Caco-2 (cell line): Measurements from ENCODE around the gene CD9. TPM values are rescaled to one million over a fixed set of nuclear protein-coding genes. Genes with fewer than 3 reads are reported as not detected.

Experiments
- BruUV-seq: library from RNA; stranded (reverse); fragments of 400-500 nt; replicated peaks from 2 replicates; lab custom pipeline; 2021; lab: Mats Ljungman, UMichigan
- CTCF ChIA-PET: fragments of 300-600 bp; sonication (Branson Sonifier 250); formaldehyde crosslinking; loops from one replicate; lab custom pipeline; 2022; ENCODE audit warnings: antibody characterized with exemption; lab: Charles Lee
- POLR2A ChIA-PET: fragments of 300-600 bp; sonication (Branson Sonifier 250); formaldehyde crosslinking; loops from one replicate; lab custom pipeline; 2022; ENCODE audit warnings: antibody characterized with exemption; lab: Charles Lee
- DNase-seq, 2 experiments: peaks; one replicate each; pipeline versions ENCODE4 v3.0.0 to v3.0.0-alpha.2; 2020 to 2022
- H3K27me3 ChIP-seq: replicated peaks from 2 replicates; pipeline ENCODE4 v1.6.0; 2011; ENCODE audit warnings: low read length; ENCODE audit not compliant: control insufficient read depth, insufficient read depth
- H3K36me3 ChIP-seq: 2 replicates; pipeline ENCODE4 v1.5.1; 2011; ENCODE audit warnings: low read length; ENCODE audit not compliant: control insufficient read depth, insufficient read depth
- H3K4me1 ChIP-seq: fragments of 250-450 bp; sonication (Bioruptor Pico); 2 replicates; pipeline ENCODE4 v1.5.1; 2020; ENCODE audit warnings: mild to moderate bottlenecking
- H3K4me3 ChIP-seq: 2 replicates; pipeline ENCODE4 v1.5.1; 2011; ENCODE audit warnings: low read depth, mild to moderate bottlenecking, control low read depth, low read length
- H3K9me3 ChIP-seq: fragments of 250-450 bp; sonication (Bioruptor Pico); 2 replicates; pipeline ENCODE4 v1.5.1; 2020; ENCODE audit warnings: mild to moderate bottlenecking, moderate library complexity
- H3K27ac Mint-ChIP-seq: one replicate; pipeline ENCODE4 v1.8.0; 2022; ENCODE audit warnings: mixed read lengths; ENCODE audit not compliant: unreplicated experiment
- H3K27me3 Mint-ChIP-seq: one replicate; pipeline ENCODE4 v1.8.0; 2022; ENCODE audit warnings: mixed read lengths; ENCODE audit not compliant: insufficient read depth, unreplicated experiment
- H3K36me3 Mint-ChIP-seq: one replicate; pipeline ENCODE4 v1.8.0; 2022; ENCODE audit warnings: mild to moderate bottlenecking, mixed read lengths; ENCODE audit not compliant: insufficient read depth, unreplicated experiment
- H3K4me1 Mint-ChIP-seq: one replicate; pipeline ENCODE4 v1.8.0; 2022; ENCODE audit warnings: low read depth, mixed read lengths; ENCODE audit not compliant: unreplicated experiment
- H3K4me3 Mint-ChIP-seq: one replicate; pipeline ENCODE4 v1.8.0; 2022; ENCODE audit warnings: mild to moderate bottlenecking, moderate library complexity, mixed read lengths; ENCODE audit not compliant: unreplicated experiment
- H3K9me3 Mint-ChIP-seq: one replicate; pipeline ENCODE4 v1.8.0; 2022; ENCODE audit warnings: mixed read lengths; ENCODE audit not compliant: unreplicated experiment
- intact Hi-C: fragments of 100-400 bp; cut with micrococcal nuclease; formaldehyde crosslinking; loops from one replicate; pipeline ENCODE4 v1.10.0; 2022; ENCODE audit not compliant: unreplicated experiment
- total RNA-seq: library from RNA; stranded (reverse); gene quantifications from 2 replicates; pipeline ENCODE4 v1.2.3, GENCODE V29; 2022
- TF ChIP-seq, protein P1 (sequence below), 2 experiments: fragments of 200-600 bp in 1 of 2; IDR thresholded peaks; 1 replicate in 1 of 2; 2 replicates in 1 of 2; pipeline versions ENCODE4 v1.5.1 to v1.8.0; 2011 to 2022; ENCODE audit warnings: antibody characterized with exemption in 1 of 2, control low read depth in 1 of 2, inconsistent platforms in 1 of 2, low read depth in 1 of 2, low read length in 1 of 2, mild to moderate bottlenecking in 1 of 2, moderate library complexity in 1 of 2; ENCODE audit not compliant: insufficient read depth in 1 of 2, severe bottlenecking in 1 of 2, unreplicated experiment in 1 of 2

Gene CD9
- total RNA-seq, 1 experiment from 2014 or later: 170 TPM

DNA sequence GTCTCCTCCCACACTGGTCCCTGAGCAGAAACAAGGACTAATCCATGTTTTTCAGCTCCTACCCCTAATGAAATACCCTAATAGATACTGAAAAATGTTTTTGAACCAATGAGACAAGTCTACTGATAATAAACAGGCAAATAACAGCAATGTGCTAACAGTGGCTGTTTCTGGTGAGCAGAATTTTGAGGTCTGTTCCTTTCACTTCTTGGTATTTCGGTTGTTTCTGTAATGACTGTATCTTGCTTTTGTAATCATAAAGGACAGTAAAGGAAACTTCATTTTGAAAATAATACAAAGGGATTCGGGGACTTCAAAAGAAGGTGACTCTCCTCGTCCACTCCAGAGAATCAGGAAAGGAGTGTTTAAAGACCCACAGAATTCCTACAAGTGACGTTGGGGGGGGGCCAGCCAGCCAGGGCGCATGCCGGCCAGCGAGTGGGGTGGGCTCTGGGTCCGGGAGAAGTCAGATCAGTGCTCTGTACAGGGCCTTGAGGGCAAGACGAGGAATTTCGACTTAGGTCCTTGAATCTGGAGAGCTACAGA is 1.1 kb upstream of the CD9 start:
- no peak overlapping the region for H3K4me3 ChIP-seq
- H3K4me1 ChIP-seq: peaks cover 67% of the 10 kb centered on the region
- peaks cover 50% of the 10 kb centered on the region for H3K4me1 Mint-ChIP-seq
- peaks cover 3% of the 10 kb centered on the region; the same call in 1 of the 2 replicates for H3K36me3 ChIP-seq
- H3K27me3 Mint-ChIP-seq: no peaks in the 10 kb centered on the region
- no peaks in the 10 kb centered on the region for H3K9me3 Mint-ChIP-seq
- no peaks in the 10 kb centered on the region for H3K9me3 ChIP-seq
- no peaks in the 10 kb centered on the region for H3K36me3 Mint-ChIP-seq
- H3K4me3 Mint-ChIP-seq: peak overlapping the region; percentile 79
- ChIA-PET POLR2A (interaction anchor here (1.0 kb wide), 1 partner anchor 85 kb away, joined by 6 read pairs; no protein-coding TSS in a partner anchor), CTCF (interaction anchor here (0.9 to 3.7 kb wide), 2 partner anchors 23 to 79 kb away, joined by 4 to 36 read pairs; no protein-coding TSS in a partner anchor)
- H3K27me3 ChIP-seq: no peaks in the 10 kb centered on the region
- no peak for DNase-seq
- intact Hi-C loops: no loop called here
- TF ChIP-seq, protein P1, sequence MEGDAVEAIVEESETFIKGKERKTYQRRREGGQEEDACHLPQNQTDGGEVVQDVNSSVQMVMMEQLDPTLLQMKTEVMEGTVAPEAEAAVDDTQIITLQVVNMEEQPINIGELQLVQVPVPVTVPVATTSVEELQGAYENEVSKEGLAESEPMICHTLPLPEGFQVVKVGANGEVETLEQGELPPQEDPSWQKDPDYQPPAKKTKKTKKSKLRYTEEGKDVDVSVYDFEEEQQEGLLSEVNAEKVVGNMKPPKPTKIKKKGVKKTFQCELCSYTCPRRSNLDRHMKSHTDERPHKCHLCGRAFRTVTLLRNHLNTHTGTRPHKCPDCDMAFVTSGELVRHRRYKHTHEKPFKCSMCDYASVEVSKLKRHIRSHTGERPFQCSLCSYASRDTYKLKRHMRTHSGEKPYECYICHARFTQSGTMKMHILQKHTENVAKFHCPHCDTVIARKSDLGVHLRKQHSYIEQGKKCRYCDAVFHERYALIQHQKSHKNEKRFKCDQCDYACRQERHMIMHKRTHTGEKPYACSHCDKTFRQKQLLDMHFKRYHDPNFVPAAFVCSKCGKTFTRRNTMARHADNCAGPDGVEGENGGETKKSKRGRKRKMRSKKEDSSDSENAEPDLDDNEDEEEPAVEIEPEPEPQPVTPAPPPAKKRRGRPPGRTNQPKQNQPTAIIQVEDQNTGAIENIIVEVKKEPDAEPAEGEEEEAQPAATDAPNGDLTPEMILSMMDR (IDR thresholded peaks at IDR 0.05; ENCODE audit: insufficient read depth in 1 of 2, low read depth in 1 of 2, low read length in 1 of 2, severe bottlenecking in 1 of 2, unreplicated experiment in 1 of 2): no peak
- no TSS peak for BruUV-seq
- H3K27ac Mint-ChIP-seq: peak overlapping the region; percentile 39

DNA sequence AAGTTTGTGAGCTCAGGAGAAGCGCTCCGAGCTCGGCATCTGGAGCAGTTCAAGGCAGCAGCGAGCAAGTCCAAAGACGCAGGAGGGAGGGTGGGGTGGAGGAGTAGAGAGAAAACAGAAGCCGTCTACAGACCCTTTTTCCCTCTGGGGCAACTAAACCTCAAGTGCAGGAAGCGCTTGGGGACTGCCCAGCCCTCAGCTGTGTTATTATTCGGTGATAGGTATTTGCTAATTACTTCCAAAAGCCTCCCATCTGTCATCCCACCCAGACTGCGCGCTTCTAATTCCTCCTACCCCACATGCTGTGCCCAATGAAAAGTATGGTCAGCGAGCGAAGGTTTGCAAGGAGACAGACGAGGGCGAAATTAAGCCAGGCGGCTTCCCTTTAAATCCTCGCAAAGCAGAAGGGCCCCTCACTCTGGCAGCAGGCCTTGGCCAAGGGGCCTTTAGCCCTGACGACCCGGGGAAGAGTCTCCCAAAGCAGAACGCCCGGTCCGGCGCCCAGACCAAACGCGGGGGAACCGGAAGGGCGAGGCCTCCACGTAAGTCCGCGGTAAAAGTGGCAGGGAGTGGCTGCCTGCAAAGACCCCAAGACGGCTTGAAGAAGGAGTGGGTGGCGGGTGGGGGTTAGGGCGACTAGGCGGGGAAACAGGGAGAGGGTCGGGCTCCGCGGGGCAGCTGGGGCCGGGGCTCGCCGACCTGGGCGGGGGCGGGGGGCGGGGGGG is 507 bp upstream of the CD9 start:
- H3K36me3 ChIP-seq: peaks cover 3% of the 10 kb centered on the region; the same call in 1 of the 2 replicates
- Mint-ChIP-seq H3K4me3 (peak overlapping the region; percentile 79), H3K27me3 (no peaks in the 10 kb centered on the region), H3K27ac (peak overlapping the region; percentile 39), H3K9me3 (no peaks in the 10 kb centered on the region), H3K4me1 (peaks cover 48% of the 10 kb centered on the region), H3K36me3 (no peaks in the 10 kb centered on the region)
- H3K27me3 ChIP-seq: no peaks in the 10 kb centered on the region
- intact Hi-C loops: loop anchor here (1.0 kb wide), 2 partner anchors 30 to 36 kb away; no protein-coding TSS in a partner anchor
- TF ChIP-seq, protein P1 (IDR thresholded peaks at IDR 0.05; ENCODE audit: insufficient read depth in 1 of 2, low read depth in 1 of 2, low read length in 1 of 2, severe bottlenecking in 1 of 2, unreplicated experiment in 1 of 2): no peak
- H3K4me3 ChIP-seq: peak overlapping the region; percentile 89
- DNase-seq: peak; percentile 68 to 70
- no peaks in the 10 kb centered on the region for H3K9me3 ChIP-seq
- POLR2A ChIA-PET: interaction anchor here (1.0 kb wide), 1 partner anchor 84 kb away, joined by 6 read pairs; no protein-coding TSS in a partner anchor
- H3K4me1 ChIP-seq: peaks cover 64% of the 10 kb centered on the region
- CTCF ChIA-PET: interaction anchor here (0.9 to 3.7 kb wide), 4 partner anchors 22 to 85 kb away, joined by 4 to 36 read pairs (median 13); no protein-coding TSS in a partner anchor
- BruUV-seq: TSS peak; percentile 80

DNA sequence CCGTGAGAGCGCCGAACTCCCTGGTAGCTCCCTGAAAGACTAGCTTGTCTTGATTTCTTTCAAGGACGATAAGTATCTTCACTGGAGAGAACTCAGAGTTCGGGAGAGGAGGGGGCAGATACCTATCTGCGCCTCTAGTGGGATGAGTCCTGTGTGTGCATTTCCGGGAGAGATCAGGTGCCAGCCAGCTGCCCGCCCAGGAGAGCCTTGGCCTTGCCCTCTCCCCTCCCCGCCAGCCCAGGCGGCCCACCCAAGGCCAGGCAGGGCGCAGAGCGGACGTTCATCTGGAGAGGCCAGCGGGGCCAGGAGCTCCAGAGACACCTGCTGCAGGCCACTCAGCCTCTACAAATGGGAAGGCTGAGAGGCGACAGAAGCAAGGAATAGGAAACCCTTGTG is 1.0 kb downstream of the CD9 start:
- intact Hi-C loops: no loop called here
- POLR2A ChIA-PET: interaction anchor here (1.3 kb wide), 2 partner anchors 28 to 117 kb away, joined by 4 to 5 read pairs; no protein-coding TSS in a partner anchor
- Mint-ChIP-seq H3K27me3 (no peaks in the 10 kb centered on the region), H3K9me3 (no peaks in the 10 kb centered on the region), H3K4me1 (peaks cover 45% of the 10 kb centered on the region), H3K36me3 (peaks cover 9% of the 10 kb centered on the region), H3K27ac (peak overlapping the region; percentile 26), H3K4me3 (peak overlapping the region; percentile 79)
- TF ChIP-seq, protein P1 (IDR thresholded peaks at IDR 0.05; ENCODE audit: insufficient read depth in 1 of 2, low read depth in 1 of 2, low read length in 1 of 2, severe bottlenecking in 1 of 2, unreplicated experiment in 1 of 2): peak; percentile 13 to 25
- BruUV-seq: no TSS peak
- no peaks in the 10 kb centered on the region for H3K27me3 ChIP-seq
- CTCF ChIA-PET: interaction anchor here (0.6 to 3.7 kb wide), 7 partner anchors 21 to 737 kb away, joined by 3 to 36 read pairs (median 5); no protein-coding TSS in a partner anchor
- no peaks in the 10 kb centered on the region for H3K9me3 ChIP-seq
- DNase-seq: peak in 1 of 2 experiments; percentile 51
- H3K36me3 ChIP-seq: peaks cover 3% of the 10 kb centered on the region; the same call in 1 of the 2 replicates
- H3K4me1 ChIP-seq: peaks cover 53% of the 10 kb centered on the region
- peak overlapping the region; percentile 89 for H3K4me3 ChIP-seq
